G401.6 (cell line): ENCODE results near the gene TMEM72.

Experiments used
- FAIRE-seq: peaks from 2 replicates; lab custom pipeline; 2012; peaks lifted over from hg19 to GRCh38; lab: Jason Lieb, UNC

TMEM72 gene

GRCh38 chr10:44968091-44968490, 57.0 kb downstream of the TMEM72 start:
- FAIRE-seq: no peak

DNA sequence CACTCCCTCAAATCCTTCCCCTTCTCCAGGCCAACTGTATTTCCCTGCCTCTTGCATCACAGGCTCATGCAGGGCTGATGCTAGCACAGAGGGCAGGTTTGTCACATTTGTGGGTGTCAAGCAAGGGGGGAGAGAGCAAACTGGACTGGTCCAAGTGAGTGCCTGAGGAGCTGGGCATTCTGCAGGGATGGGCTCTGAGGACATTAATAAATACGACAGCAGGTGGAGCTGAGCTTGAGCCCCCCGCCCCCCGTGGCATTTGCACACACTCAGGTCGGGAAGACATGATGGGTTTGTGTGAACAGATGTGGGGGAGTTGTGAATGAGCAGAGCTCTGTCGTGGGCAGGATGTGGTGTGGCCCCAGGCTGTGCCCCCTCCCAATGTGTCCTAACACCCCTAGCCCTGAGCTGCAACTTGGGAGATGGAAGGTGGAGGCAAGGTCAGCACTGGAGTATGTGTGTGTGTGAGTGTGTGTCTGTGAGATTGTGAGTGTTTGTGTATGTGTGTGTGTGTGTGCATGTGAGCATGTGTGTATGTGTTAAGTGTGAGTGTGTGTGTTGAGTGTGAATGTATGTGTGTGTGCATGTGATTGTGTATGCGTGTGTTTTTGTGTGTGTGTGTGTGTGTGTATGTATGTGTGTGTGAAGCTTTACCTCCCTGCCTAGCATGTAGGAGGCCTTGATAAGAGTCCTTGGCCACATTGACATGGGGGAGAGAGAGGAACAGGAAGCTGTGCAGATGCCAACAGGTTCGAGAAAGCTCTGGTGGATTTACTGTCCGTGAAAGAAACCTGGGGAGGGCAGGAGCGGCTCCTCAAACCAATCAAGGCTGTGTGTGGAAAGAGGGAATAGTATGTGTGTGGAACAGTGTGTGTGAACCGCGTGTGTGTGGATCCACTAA, 57.6 kb downstream of the TMEM72 start:
- no peak for FAIRE-seq

GRCh38 chr10:44969854-44970253, 58.7 kb downstream of the TMEM72 start:
- no peak for FAIRE-seq

- FAIRE-seq: no peak
These were observed 59.8 kb downstream of the TMEM72 start for GRCh38 chr10:44970812-44971395.

DNA sequence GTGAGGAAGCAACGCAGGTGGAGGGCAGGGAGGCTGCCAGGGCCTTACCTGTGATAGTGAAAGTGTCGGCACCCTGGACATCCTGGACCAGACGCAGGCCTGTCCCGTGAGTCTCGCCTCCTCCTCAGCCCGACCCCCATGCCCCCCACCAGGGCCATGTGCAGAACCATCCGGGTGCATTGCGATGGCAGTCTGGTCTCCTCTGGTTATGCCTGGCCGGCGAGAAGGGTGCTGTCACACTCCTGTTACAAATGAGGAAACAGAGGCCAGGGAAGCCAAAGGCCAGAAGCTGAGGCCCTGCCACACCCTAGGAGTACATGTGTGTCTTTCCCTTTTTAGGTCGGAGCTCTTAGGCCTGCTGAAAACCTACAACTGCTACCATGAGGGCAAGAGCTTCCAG, 60.3 kb downstream of the TMEM72 start:
- FAIRE-seq: no peak

DNA sequence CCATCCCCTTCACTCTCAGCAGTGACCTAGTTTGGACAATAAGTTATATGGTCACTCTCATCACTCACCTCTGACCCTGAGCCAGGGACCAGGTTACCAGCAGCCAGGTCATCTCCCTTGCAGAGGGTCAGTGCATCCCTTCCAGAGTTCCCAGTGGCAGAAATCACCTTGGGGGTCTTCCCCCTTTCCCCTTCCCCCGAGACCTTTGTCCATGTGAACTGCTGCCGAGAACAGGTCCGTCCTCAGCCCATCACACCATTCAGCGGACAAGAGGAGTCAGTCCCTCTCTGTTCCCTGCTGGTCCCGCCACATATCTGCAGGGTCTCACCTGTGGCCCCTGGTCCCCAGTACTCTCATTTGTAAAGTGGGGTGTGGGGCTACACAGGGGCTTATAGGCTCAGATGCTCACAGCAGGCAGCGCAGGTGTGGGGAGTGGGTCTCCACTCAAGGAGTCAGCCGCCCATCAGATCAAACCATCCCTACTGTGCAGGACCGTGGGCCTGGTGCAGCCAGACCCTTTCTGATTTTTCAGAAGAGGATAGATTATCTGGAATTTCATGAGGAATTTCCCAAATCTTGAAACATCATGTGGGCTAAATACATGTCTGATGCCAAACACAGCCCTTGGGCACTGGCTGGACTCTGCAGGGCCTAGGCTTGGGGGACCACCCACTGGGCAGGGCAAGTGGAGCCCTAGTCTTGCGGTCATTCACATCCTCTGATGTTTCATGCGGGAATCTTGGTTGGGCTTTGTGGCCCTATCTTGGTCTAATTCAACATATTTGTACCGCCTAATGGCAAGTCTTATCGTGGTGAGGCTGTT, 61.0 kb downstream of the TMEM72 start:
- no peak for FAIRE-seq

DNA sequence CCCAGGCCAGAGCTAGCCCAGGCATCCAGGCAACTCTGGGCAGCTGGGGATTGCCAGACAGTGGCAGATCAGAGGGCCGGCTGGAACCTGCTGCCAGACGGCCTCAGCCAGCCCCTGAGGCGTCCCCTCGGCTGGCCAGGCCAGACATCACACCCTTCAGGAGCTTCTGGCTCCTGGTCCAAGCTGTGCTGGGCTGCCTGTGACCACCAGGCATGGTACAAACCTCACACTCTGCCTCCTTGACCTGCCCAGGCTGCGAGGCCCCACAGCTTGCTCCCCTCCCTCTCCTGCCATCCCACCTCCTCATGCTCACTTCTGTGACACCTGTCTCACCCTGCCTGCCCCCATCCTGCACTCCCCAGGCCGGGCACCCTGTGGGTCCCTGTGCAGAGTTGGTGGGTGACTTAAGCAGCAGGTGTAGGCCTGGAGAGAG, 61.8 kb downstream of the TMEM72 start:
- no peak for FAIRE-seq

DNA sequence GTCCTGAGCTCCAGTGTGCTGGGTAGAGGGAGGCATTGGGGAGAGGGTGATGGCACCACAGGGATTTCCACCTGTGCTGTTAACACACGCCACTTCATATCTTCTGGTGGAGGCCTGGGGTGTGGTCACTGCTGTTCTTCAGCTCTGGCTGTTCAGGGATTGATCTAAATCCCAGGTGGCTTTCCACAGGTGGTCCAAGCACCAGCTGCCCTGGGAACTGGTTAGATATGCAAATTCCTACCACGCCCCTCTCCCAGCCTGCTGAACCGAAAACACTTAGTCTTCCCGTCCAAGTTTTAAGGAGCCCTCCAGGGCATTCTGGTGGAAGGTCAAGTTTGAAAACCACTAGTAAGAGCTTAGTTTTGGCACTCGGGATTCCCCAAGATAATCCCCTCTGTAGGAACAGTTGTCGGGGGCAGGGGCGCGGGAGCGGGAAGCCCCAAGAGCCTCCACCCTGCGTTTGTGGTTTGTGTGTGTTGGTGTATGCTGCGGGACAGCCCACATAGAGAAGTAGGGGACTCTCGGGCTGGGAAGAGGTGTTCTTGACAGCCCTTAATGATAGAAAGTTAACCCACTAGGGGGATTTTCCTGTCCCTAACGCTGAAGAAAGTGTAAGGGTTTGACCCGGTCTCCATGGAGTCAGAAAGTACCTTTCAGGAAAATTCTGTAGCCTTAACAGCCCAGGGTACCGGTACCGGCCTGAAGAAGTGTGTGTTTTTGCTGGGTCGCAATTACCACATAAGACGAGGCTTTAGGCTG, 62.4 kb downstream of the TMEM72 start:
- no peak for FAIRE-seq

GRCh38 chr10:44974082-44974627, 63.0 kb downstream of the TMEM72 start:
- no peak for FAIRE-seq

GRCh38 chr10:44974628-44975430, 63.7 kb downstream of the TMEM72 start:
- no peak for FAIRE-seq

- no peak for FAIRE-seq
These were observed 64.5 kb downstream of the TMEM72 start for GRCh38 chr10:44975431-44976331.

DNA sequence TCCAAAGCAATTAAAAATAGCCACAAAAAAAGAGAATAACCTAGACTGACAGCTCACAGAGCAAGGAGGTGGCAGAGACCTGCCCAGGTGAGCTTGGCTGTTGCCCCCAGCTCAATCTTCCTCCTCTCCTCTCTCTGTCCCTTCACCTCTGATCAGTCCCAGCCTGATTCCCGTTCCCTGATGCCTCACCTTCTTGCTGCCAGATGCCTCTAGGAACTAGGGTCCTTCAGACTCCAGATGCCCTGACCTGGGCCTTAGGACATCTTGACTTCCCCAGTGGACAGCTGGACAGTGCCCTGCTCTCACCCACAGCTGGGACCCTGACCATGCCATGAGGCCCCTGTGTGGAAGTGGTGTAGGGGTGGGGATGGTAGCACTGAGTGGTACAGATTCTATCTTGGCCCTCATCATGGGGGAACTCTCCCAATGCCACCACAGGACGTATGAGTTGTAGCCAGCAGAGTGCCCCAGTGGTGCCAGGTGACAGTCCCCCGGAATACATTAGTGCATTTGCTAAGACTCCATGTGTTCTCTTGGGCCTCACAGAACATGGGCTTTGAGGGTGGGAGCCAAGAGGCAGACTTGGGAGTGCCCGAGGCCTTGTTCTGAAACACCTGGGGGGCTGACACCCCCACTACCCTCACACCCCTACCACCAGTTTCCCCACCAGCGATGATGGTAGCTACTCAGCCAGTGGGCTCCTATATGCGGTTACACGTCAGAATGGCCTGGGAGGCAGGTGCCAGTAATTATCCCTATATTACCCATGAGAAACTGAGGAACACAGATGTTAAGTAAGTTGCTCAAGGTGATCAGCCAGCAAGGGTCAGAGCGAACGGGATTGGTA, 65.4 kb downstream of the TMEM72 start:
- FAIRE-seq: no peak

GRCh38 chr10:44977287-44978212, 66.4 kb downstream of the TMEM72 start:
- no peak for FAIRE-seq

DNA sequence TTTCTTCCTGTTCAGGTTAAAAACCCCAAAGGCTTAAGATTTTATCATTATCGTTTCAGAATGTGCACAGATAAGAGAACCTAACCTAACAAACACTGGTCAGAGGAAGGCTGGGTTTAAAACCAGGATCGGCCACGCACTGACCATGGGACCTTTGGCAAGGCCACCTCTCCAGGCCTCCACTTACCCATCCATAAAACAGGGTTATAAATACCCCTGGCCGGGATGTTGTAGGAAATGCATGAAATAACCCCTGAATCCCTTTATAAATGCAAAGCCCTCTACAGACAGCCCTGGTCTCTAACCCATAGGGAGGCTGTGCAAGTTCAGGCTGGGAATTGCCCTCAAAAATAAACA, 67.1 kb downstream of the TMEM72 start:
- FAIRE-seq: no peak

- FAIRE-seq: no peak
These were observed 67.6 kb downstream of the TMEM72 start, which contains the start of gene DEPP1 for GRCh38 chr10:44978570-44979280. Gene DEPP1 (minus strand): TSS chr10:44978809. CDS start chr10:44978030, 779 bp downstream.

- no peak for FAIRE-seq
These were observed 68.4 kb downstream of the TMEM72 start for GRCh38 chr10:44979281-44980191.
